Fibroblast of skin of right biceps (primary cell): Measurements from ENCODE around the gene RPRD1A.

Experiments used
- DNase-seq: peaks from one replicate; pipeline ENCODE4 v3.0.0-alpha.2; 2013

RPRD1A gene

GRCh38 chr18:35964319-35964718, 103.0 kb downstream of the RPRD1A start:
- DNase-seq = no peak

GRCh38 chr18:35962320-35962719, 105.0 kb downstream of the RPRD1A start:
- DNase-seq = no peak

- DNase-seq = no peak
Measured at GRCh38 chr18:35956226-35956625, 111.1 kb downstream of the RPRD1A start.

GRCh38 chr18:35953688-35954087, 113.7 kb downstream of the RPRD1A start:
- DNase-seq = no peak

- DNase-seq = no peak
Measured at GRCh38 chr18:35950628-35950982, 116.8 kb downstream of the RPRD1A start.

- DNase-seq = peak; percentile 69
Measured at GRCh38 chr18:35949903-35950627, 117.3 kb downstream of the RPRD1A start.

- no peak for DNase-seq
Measured at GRCh38 chr18:35949090-35949489, 118.3 kb downstream of the RPRD1A start.

- DNase-seq = no peak
Measured at GRCh38 chr18:35948080-35948479, 119.3 kb downstream of the RPRD1A start.

- no peak for DNase-seq
Measured at GRCh38 chr18:35942661-35943060, 124.7 kb downstream of the RPRD1A start.

GRCh38 chr18:35942133-35942532, 125.2 kb downstream of the RPRD1A start:
- DNase-seq = no peak

- DNase-seq = no peak
Measured at GRCh38 chr18:35941299-35941698, 126.1 kb downstream of the RPRD1A start.
